GM12801 (cell line): ENCODE results near the gene TGFB2.

ENCODE experiments used
- CTCF ChIP-seq: IDR thresholded peaks from one replicate; pipeline ENCODE4 v1.5.1; 2011; ENCODE audit warnings: control low read depth; ENCODE audit not compliant: insufficient read length; ENCODE audit errors: extremely low read depth

Gene TGFB2

DNA sequence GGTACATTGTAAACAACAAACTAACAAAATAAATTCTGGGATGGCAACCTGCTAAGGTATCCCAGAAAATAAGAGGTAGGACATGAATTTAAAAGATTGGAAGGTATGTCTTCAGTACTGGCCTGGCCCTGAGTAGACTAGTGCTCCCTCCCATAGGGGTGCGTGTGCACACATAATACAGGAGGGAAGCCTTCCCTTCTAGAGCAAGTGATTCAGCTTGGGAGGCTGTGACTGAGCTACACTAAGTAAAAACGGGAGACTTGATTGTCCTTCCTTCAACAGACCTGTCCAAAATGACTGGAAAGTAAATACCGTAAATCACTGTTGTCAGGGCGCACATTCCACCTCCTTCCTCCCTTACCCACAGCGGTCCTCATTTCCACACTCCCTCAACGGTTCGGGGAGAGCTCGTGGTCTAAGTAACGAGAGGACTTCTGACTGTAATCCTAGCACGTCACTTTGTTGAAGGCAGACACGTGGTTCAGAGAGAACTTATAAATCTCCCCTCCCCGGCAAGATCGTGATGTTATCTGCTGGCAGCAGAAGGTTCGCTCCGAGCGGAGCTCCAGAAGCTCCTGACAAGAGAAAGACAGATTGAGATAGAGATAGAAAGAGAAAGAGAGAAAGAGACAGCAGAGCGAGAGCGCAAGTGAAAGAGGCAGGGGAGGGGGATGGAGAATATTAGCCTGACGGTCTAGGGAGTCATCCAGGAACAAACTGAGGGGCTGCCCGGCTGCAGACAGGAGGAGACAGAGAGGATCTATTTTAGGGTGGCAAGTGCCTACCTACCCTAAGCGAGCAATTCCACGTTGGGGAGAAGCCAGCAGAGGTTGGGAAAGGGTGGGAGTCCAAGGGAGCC lies at the start of gene TGFB2:
TSS of gene TGFB2 (plus strand) at position 523 of the 859 bp plus-strand sequence. CDS start 1,366 bp downstream, outside the sequence.
- no peak for TF ChIP-seq CTCF

GRCh38 chr1:218296162-218296561 lies 49.0 kb upstream of the TGFB2 start:
- TF ChIP-seq CTCF: no peak

- TF ChIP-seq CTCF: no peak
Observed at GRCh38 chr1:218297461-218297860, 47.7 kb upstream of the TGFB2 start.

DNA sequence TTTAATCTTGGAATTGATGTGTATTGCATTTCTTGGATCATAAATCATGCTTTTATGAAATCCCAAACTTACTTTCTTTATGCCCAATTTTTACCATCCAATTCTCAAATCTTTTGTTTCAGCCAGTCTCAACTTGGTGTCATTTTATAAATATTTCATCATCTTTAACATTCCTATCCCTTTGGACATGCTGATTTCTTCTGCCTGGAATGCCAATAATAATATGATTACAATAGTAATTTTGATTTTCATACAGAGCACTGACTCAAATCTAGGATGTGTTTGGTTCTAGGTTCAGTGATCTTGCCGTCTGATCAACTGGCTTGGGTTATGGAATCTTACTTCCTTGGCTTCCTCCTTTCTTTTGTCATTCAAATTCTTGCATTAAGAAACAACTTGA lies 47.3 kb upstream of the TGFB2 start:
- TF ChIP-seq CTCF: no peak

DNA sequence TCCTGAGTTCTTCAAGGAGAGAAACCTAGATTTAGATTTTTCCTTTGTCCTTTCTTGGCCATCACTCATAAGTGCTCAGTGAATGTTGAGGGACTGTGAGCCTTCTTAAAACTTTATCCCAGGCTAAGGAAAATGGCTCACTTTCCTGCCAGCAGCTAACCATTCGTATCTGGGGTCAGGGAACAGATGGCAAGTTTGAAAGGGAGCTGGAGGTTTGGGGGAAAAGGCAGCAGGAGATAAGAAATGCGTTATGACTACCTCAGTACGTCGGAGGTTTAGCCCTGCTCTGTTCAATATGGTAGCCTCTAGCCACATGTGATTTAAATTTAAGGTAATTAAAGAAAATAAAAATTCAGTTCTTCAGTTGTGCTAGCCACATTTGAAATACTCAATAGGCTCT lies 46.7 kb upstream of the TGFB2 start:
- TF ChIP-seq CTCF: no peak

DNA sequence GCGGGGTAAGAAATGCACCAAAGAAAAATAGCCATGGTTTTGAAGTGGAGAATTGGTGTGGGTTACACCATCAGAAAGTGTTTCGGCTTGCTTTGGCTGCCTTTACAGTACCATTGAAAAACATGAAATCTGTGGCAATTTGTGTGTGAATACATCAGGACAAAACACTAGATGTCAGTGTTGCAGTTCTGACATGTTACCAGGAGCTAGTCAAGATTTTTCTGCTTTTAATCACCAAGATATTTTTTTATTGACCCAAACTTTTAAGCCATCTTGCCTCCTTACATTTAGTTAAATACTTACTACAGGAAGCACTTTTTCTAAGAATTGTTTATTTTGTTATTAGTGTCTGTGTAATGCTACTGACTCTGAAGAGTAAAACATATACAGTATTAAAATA lies 45.7 kb upstream of the TGFB2 start:
- TF ChIP-seq CTCF: no peak

DNA sequence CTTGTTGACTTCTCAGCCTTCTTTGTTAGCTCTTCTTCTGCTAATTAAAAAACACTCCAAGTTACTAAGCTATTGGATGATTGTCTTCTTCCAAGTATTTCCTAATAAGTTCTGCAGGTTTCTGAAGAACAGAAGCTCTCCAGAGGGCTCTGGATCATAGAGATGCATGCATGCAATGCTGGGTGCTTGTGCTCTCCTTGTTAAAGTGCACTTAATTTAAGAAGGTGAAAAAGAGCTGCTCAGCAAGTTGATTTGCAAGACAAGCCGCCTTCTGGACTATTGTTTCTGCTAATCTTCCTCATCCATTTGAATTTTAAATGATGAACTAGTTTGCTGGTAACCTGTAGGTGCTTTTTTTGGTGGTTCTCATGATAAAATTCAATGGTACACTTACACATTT lies 43.9 kb upstream of the TGFB2 start:
- no peak for TF ChIP-seq CTCF

- TF ChIP-seq CTCF: no peak
Observed at GRCh38 chr1:218302155-218302554, 43.0 kb upstream of the TGFB2 start.
